OCI-LY1 (cell line): ENCODE measurements around the gene GPR39.

Experiments
- H2AFZ ChIP-seq: fragments of 200-600 bp; sonication (generic), shearing (Covaris generic); 2 replicates; pipeline ENCODE4 v1.6.0; 2014; ENCODE audit warnings: antibody characterized with exemption, mild to moderate bottlenecking, low read length
- H3F3A ChIP-seq: fragments of 200-600 bp; sonication (generic), shearing (Covaris generic); 2 replicates; pipeline ENCODE4 v1.6.0; 2014; ENCODE audit warnings: mild to moderate bottlenecking, antibody characterized with exemption, low read length, moderate library complexity; ENCODE audit not compliant: insufficient read depth
- H3K27ac ChIP-seq: fragments of 200-600 bp; sonication (generic); 2 replicates; pipeline ENCODE4 v1.5.1; 2014; ENCODE audit warnings: low read length, mixed run types, mild to moderate bottlenecking, low read depth; ENCODE audit not compliant: poor library complexity, severe bottlenecking
- H3K27me3 ChIP-seq: fragments of 200-600 bp; sonication (generic); 2 replicates; pipeline ENCODE4 v1.6.0; 2014; ENCODE audit warnings: antibody characterized with exemption, mild to moderate bottlenecking, low read length, moderate library complexity; ENCODE audit not compliant: insufficient read depth
- H3K36me3 ChIP-seq: fragments of 200-600 bp; sonication (generic); 2 replicates; pipeline ENCODE4 v1.6.1; 2014; ENCODE audit warnings: mild to moderate bottlenecking, antibody characterized with exemption, low read length, moderate library complexity, mixed read lengths; ENCODE audit not compliant: insufficient read depth
- H3K4me1 ChIP-seq: fragments of 200-600 bp; sonication (generic); 2 replicates; pipeline ENCODE4 v1.5.1; 2014; ENCODE audit warnings: mild to moderate bottlenecking, low read length, moderate library complexity; ENCODE audit not compliant: insufficient read depth, severe bottlenecking
- H3K4me2 ChIP-seq: fragments of 200-600 bp; sonication (generic), shearing (Covaris generic); 2 replicates; pipeline ENCODE4 v1.6.1; 2014; ENCODE audit warnings: low read length
- H3K4me3 ChIP-seq: fragments of 200-600 bp; sonication (generic); 2 replicates; pipeline ENCODE4 v1.5.1; 2014; ENCODE audit warnings: low read length, low read depth, mild to moderate bottlenecking, mixed read lengths; ENCODE audit not compliant: poor library complexity, severe bottlenecking
- H3K79me2 ChIP-seq: fragments of 200-600 bp; shearing (Covaris generic); 2 replicates; pipeline ENCODE4 v1.6.1; 2016; ENCODE audit warnings: mixed run types, low read length, mixed read lengths; ENCODE audit not compliant: insufficient read depth
- H3K9ac ChIP-seq: fragments of 200-600 bp; sonication (generic), shearing (Covaris generic); 2 replicates; pipeline ENCODE4 v1.6.1; 2014; ENCODE audit warnings: mild to moderate bottlenecking, low read length, mixed read lengths
- H3K9me2 ChIP-seq: fragments of 200-600 bp; sonication (generic), shearing (Covaris generic); 2 replicates; pipeline ENCODE4 v1.6.1; 2014; ENCODE audit warnings: low read depth, mild to moderate bottlenecking, low read length, mixed read lengths
- H3K9me3 ChIP-seq: fragments of 200-600 bp; shearing (Covaris generic); 2 replicates; pipeline ENCODE4 v1.6.1; 2014; ENCODE audit warnings: low read length, mixed read lengths
- H4K20me1 ChIP-seq: fragments of 200-600 bp; sonication (generic), shearing (Covaris generic); 2 replicates; pipeline ENCODE4 v1.6.0; 2016; ENCODE audit warnings: mild to moderate bottlenecking, low read length; ENCODE audit not compliant: insufficient read depth
- CTCF ChIP-seq: fragments of 200-600 bp; sonication (generic), shearing (Covaris generic); IDR thresholded peaks from 2 replicates; pipeline ENCODE4 v1.5.1; 2017; ENCODE audit warnings: mild to moderate bottlenecking, antibody characterized with exemption, low read length, moderate library complexity, mixed read lengths
- EZH2 ChIP-seq: fragments of 200-600 bp; sonication (generic), shearing (Covaris generic); IDR thresholded peaks from 2 replicates; pipeline ENCODE4 v1.8.0; 2017; ENCODE audit warnings: borderline replicate concordance, mixed run types, mild to moderate bottlenecking, antibody characterized with exemption, low read length, moderate library complexity, mixed read lengths

GPR39 gene

GRCh38 chr2:132470746-132471145 lies 54.1 kb downstream of the GPR39 start:
- Histone ChIP-seq H3K9me3 (peaks cover 9% of the 10 kb centered on the region), H3K36me3 (no peaks in the 10 kb centered on the region), H3K9me2 (no peaks in the 10 kb centered on the region), H3K9ac (no peak overlapping the region), H4K20me1 (no peaks in the 10 kb centered on the region), H3K4me3 (no peak overlapping the region), H2AFZ (no peak overlapping the region), H3K4me1 (no peaks in the 10 kb centered on the region), H3K27ac (no peak overlapping the region), H3K4me2 (no peak overlapping the region), H3K27me3 (no peaks in the 10 kb centered on the region), H3K79me2 (no peaks in the 10 kb centered on the region), H3F3A (no peaks in the 10 kb centered on the region)
- TF ChIP-seq EZH2 (no peak), CTCF (no peak)

- Histone ChIP-seq H4K20me1 (no peaks in the 10 kb centered on the region), H3K9ac (no peak overlapping the region), H2AFZ (no peak overlapping the region), H3K36me3 (no peaks in the 10 kb centered on the region), H3K4me2 (no peak overlapping the region), H3K4me3 (no peak overlapping the region), H3K9me3 (no peaks in the 10 kb centered on the region), H3K4me1 (no peaks in the 10 kb centered on the region), H3K79me2 (no peaks in the 10 kb centered on the region), H3F3A (no peaks in the 10 kb centered on the region), H3K9me2 (no peaks in the 10 kb centered on the region), H3K27me3 (no peaks in the 10 kb centered on the region), H3K27ac (no peak overlapping the region)
- TF ChIP-seq CTCF: no peak
- TF ChIP-seq EZH2: no peak
Observed at GRCh38 chr2:132473174-132473883, 56.7 kb downstream of the GPR39 start.

GRCh38 chr2:132475615-132476014 lies 59.0 kb downstream of the GPR39 start:
- H3K36me3 ChIP-seq: no peaks in the 10 kb centered on the region
- H3F3A ChIP-seq: no peaks in the 10 kb centered on the region
- no peak overlapping the region for H3K4me3 ChIP-seq
- no peaks in the 10 kb centered on the region for H4K20me1 ChIP-seq
- H3K27ac ChIP-seq: no peak overlapping the region
- no peaks in the 10 kb centered on the region for H3K79me2 ChIP-seq
- H3K4me1 ChIP-seq: no peaks in the 10 kb centered on the region
- no peaks in the 10 kb centered on the region for H3K9me3 ChIP-seq
- no peak overlapping the region for H3K4me2 ChIP-seq
- no peaks in the 10 kb centered on the region for H3K27me3 ChIP-seq
- TF ChIP-seq EZH2: no peak
- no peak for TF ChIP-seq CTCF
- no peak overlapping the region for H3K9ac ChIP-seq
- no peaks in the 10 kb centered on the region for H3K9me2 ChIP-seq
- H2AFZ ChIP-seq: no peak overlapping the region
